ENCODE measurements around the gene HYCC1. TPM values are rescaled to one million over a fixed set of nuclear protein-coding genes. Genes with fewer than 3 reads are reported as not detected.

The HYCC1 gene
- total and polyA plus RNA-seq, 2 experiments from 2014 or later: 55.4 to 181 TPM

DNA sequence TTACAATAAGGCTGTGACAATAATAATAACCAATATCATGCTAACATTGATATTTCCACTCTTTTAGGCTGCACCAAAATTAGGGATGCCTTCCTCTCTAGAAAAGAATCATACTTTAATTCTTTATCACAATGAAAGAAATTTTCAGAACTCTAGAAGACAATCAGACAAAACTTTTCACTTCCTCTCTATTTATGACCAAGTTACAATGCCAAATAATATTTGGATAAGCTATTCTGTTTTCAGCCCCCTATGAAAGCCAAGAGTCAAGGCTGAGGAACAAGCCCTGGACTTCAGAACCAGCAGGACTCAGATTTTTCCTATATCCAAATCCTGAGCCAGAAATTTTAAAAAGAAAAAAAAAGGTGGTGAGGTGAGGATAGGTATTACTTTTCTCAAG is 4.6 kb downstream of the HYCC1 start:
- H3F3A ChIP-seq (replicated peaks; ENCODE audit: low read depth): no peaks in the 10 kb centered on the region
- H3K27ac Mint-ChIP-seq: peak overlapping the region; percentile 49; the same call in 1 of the 2 replicates
- no peaks in the 10 kb centered on the region for H3K27me3 Mint-ChIP-seq (ENCODE audit: insufficient read depth, low read depth, poor library complexity)
- TF ChIP-seq POLR2AphosphoS5 (IDR thresholded peaks at IDR 0.05; ENCODE audit: low read depth): no peak
- TF ChIP-seq, protein P1, sequence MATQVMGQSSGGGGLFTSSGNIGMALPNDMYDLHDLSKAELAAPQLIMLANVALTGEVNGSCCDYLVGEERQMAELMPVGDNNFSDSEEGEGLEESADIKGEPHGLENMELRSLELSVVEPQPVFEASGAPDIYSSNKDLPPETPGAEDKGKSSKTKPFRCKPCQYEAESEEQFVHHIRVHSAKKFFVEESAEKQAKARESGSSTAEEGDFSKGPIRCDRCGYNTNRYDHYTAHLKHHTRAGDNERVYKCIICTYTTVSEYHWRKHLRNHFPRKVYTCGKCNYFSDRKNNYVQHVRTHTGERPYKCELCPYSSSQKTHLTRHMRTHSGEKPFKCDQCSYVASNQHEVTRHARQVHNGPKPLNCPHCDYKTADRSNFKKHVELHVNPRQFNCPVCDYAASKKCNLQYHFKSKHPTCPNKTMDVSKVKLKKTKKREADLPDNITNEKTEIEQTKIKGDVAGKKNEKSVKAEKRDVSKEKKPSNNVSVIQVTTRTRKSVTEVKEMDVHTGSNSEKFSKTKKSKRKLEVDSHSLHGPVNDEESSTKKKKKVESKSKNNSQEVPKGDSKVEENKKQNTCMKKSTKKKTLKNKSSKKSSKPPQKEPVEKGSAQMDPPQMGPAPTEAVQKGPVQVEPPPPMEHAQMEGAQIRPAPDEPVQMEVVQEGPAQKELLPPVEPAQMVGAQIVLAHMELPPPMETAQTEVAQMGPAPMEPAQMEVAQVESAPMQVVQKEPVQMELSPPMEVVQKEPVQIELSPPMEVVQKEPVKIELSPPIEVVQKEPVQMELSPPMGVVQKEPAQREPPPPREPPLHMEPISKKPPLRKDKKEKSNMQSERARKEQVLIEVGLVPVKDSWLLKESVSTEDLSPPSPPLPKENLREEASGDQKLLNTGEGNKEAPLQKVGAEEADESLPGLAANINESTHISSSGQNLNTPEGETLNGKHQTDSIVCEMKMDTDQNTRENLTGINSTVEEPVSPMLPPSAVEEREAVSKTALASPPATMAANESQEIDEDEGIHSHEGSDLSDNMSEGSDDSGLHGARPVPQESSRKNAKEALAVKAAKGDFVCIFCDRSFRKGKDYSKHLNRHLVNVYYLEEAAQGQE (IDR thresholded peaks at IDR 0.05; ENCODE audit: unreplicated experiment): no peak
- no peak for TF ChIP-seq STAT1 (IDR thresholded peaks at IDR 0.05; ENCODE audit: unreplicated experiment)
- TF ChIP-seq ZNF462 (CRISPR knock-in tag; IDR thresholded peaks at IDR 0.05): no peak
- no peak for TF ChIP-seq NANOG (IDR thresholded peaks at IDR 0.05; ENCODE audit: borderline replicate concordance)
- no peak for TF ChIP-seq ZNF331 (CRISPR knock-in tag; IDR thresholded peaks at IDR 0.05; ENCODE audit: low read depth)
- no peak for TF ChIP-seq CTCF (conservative IDR thresholded peaks at IDR 0.05; ENCODE audit: low read depth in 2 of 2)
- no peak for TF ChIP-seq ZNF114 (CRISPR knock-in tag; IDR thresholded peaks at IDR 0.05)
- no peak for TF ChIP-seq JUNB (IDR thresholded peaks at IDR 0.05; ENCODE audit: unreplicated experiment)
- no peaks in the 10 kb centered on the region for H3K9me2 ChIP-seq (ENCODE audit: insufficient read depth)
- DNase-seq (ENCODE audit: low spot score) (no peak), ATAC-seq (no peak)
- H3K27ac ChIP-seq (ENCODE audit: low read depth): peak overlapping the region; percentile 43
- peak overlapping the region; percentile 90 for H3K4me2 ChIP-seq
- peak overlapping the region; percentile 30; the same call in 1 of the 2 replicates for H3K4me3 ChIP-seq
- no peaks in the 10 kb centered on the region for H3K27me3 ChIP-seq (ENCODE audit: insufficient read depth)
- no peak overlapping the region for H2AFZ ChIP-seq
- H3K4me1 Mint-ChIP-seq: peaks cover 12% of the 10 kb centered on the region
- no peak overlapping the region for H3K4me3 Mint-ChIP-seq
- H3K4me1 ChIP-seq (ENCODE audit: insufficient read depth): peaks cover 59% of the 10 kb centered on the region
- H3K36me3 Mint-ChIP-seq (ENCODE audit: low read depth): no peaks in the 10 kb centered on the region
- no peaks in the 10 kb centered on the region for H3K9me3 Mint-ChIP-seq
- peaks cover 20% of the 10 kb centered on the region for H4K20me1 ChIP-seq (replicated peaks; ENCODE audit: insufficient read depth)
- no peaks in the 10 kb centered on the region for H3K36me3 ChIP-seq (ENCODE audit: insufficient read depth)
- peaks cover 91% of the 10 kb centered on the region for H3K79me2 ChIP-seq (replicated peaks; ENCODE audit: insufficient read depth)

Data from GM23338 (cell line).